Measurements from ENCODE around the gene PPM1A.

Gene PPM1A

GRCh38 chr14:60248697-60249318 is at the start of gene PPM1A:
TSS of gene PPM1A (plus strand) at chr14:60249221. CDS start at chr14:60282704, 33,483 bp downstream.
- DNase-seq, result peak; percentile 96

GRCh38 chr14:60199321-60199720 is 49.7 kb upstream of the PPM1A start:
- no peak for DNase-seq

- no peak for DNase-seq
These were observed 44.7 kb upstream of the PPM1A start for GRCh38 chr14:60204104-60204842.

DNA sequence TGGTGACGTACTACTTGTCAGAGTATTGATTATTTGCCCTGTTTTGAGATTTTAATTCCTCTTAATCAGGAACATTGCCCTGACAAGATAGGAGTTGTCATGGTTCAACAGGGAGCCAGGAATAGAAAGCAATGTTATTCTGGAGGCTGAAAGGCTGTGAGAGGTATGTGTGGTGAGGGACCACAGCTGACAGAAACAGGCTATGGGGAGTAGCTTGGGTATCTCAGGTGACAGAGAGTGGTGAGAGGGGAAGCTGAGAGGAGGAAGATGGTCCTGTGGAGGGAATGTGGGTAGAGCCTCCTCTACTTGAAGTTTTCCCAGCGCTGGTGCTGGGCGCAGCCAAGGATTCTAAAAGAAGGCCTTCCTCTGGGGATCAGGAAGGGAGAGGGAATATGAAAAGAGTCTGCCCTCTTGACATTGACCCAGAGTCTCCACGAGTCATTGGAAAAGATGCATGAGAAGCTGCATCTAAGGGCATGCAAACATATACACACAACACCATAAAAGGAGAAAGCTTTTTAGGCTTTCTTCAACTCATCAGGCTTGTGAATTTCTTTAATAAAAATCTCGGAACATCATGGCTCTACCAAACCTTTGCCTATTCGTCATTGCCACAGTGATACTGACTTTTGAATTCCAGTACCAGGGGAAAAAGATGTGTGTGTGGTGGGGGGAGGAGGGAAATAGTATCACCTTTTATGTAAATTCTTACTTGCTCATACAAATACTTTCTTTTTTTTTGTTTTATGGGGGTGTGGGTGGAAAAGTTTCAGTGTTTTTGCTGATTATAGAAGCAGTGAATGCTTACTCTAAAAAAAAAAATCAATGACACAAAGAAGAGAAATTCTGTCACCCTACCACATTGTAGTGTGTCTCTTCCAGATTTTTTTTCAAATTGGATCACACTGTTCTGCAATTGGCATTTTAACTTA is 43.9 kb upstream of the PPM1A start:
- no peak for DNase-seq

DNA sequence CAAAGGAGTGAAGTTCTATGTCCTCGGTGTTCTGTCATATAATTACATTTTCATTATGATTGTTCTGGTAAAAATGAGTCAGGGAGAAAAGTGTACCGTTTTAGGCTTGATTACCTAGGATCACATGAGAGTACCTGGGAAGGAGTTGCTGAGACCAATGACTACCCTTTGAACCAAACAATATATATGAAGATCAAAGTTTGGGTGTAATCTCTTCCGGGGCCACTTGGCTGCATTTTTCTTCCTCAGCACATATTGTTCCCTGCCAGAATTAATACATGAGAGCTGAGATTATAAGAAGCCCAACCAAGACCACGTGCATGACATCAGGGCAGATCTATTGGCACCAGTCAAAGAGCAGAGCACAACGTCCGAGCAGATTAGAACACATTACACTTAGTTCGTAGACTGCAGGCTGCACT is 42.8 kb upstream of the PPM1A start:
- no peak for DNase-seq

DNA sequence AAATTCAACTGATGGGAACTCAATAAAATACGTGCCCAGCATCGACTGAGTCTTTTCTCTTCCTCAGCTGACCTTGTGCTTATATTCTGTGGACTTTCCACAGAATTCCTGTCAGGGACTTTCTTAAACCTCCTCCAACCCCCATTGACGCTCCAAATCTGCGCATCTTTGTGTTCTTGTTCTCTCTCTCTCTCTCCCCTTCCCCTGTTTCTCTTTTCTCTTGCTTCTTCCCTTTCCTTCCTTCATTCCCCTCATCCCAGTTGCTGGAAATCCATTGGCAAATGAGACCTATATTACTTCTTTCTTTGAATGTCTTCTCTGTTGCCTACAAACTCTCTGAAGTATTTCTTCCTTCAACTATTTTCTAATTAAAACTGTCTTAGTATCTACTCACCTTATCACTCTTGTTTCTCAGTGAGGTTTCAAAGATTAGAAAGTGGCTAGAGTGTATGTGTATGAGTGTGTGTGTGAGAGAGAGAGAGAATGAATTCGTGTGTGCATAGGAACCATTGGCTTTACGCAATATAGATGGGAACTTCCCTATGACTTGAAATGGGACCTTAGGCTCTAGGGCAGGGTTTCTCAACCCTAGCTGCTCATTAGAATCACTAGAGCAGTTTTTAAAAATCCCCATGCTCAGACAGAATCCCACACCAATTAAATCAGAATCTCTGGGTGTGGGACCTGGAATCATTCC is 42.0 kb upstream of the PPM1A start:
- DNase-seq, result no peak

DNA sequence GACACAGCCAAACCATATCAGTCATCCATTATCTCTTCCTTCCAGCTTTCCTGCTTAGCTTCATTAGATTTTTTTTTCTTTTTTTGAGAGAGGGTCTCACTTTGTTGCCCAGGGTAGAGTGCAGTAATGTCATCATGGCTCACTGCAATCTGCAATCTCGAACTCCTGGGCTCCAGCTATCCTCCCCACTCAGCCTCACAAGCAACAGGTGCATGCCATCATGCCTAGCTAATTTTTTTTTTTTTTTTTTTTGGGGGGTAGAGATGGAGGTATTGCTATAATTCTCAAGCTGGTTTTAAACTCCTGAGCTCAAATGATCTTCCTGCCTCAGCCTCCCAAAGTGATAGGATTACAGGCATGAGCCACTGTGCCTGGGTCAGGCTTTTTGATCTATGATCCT is 38.3 kb upstream of the PPM1A start:
- DNase-seq, result no peak

GRCh38 chr14:60211153-60211552 is 37.9 kb upstream of the PPM1A start:
- no peak for DNase-seq

DNA sequence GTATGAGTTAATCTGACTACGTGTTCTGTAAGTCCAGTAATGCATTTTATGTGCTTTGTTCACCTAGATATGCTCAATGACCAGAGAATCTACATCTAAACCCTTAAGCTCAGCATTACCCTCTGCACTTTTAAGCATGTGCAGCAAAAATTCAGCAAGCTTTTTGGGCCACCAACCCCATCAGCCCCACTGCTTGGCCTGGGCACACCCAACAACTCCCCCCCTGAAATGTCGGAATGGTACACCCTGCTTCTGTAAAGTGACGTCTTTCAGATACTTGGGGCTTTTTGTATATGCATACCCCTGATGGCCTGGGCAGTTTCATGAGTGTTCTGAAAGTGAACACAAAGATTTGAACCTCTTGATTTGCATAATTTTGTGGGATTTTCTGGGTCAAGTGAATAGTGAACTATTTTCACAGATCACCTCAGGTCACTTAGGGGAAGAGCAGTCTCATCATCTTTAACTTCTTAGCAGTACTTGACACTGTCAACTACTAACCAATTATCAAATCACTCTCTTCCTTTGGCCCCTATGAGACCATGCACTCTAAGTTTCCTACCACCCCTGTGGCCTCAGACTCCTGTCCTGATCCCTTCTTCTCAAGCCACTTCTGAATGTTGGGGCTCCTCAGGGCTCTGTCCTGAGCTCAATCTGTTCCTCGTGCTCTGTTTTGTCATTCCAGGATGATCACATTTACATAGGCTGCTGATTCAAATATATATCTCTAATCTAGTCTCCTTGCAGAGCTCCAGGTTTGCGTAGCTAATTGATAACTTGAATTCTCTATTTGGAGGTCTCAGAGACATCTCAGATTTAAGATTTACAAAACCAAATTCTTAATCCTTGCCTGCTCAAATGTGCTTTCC is 36.3 kb upstream of the PPM1A start:
- no peak for DNase-seq

DNA sequence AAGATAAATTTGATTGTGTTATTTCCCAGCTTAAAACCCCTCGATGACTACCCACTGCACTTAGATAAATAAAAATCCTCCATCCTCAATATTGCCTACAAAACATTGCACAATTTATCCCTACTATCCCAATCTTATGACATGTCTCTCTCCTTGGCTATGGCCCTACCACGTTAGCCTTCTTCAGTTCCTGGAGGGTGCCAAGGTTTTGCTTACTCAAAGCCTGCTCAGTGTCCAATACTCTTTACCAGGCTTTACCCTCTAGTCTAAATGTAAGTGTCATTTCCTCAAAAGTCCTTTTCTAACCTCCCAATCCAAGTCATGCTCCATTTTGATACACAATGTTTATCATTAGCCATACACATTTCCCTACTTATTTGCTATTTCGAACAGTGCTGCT is 35.0 kb upstream of the PPM1A start:
- DNase-seq, result no peak

GRCh38 chr14:60214415-60215126 is 34.5 kb upstream of the PPM1A start:
- DNase-seq, result no peak

DNA sequence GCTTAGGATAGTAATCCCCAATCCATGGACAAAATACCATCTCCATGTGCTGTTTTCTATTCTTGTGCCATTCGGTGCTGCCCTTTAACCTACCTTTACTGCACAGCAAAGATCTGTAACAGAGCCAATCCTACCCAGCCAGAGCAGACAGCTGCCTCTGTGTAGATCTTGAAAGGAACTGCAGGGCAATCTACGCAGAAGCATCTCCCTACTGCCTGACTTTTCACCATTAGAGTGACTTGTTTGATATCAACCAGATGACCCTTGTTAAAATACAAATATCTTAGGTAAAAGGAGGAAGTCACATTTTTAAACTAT is 33.9 kb upstream of the PPM1A start:
- no peak for DNase-seq

DNA sequence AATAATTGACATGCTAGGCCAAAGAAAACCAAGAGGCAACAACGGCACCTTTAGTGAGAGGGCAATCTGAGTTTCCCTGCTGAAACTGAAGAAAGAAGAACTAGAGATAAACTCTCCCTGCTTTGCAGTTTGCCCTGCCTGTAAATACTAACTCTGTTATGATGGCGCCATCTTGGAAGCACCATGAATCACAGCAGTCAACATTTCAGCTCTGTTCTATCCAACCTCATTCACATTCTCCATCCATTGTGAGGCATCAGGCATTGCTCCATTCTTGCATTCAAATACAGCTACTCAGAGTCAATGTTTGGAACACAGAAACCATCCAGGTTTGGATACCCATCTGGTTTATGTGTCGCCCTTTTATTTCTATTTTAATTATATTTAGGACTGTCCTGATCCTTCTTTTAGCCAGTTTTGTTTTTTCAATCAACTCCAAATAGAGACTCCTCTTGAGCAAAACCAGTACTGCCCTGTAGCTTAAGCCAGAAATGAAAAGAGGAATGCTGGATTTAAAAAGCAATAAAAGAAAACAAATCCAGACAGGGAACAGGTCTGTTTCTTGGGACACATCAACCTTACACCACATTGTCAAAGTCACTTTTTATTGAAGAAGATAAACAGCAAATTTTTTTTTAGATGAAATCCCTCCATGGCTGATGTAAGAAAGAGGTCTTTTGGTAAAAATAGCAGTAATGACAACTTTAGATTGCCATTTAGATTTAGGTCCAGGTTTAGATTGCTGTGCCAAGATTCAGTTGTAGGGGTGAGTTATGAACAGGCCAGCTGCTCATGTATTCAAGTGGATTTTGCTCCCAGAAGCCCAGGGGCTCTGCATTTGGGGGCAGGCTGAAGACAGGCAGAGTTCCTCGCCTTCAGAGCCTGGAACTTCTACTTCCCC is 33.3 kb upstream of the PPM1A start:
- DNase-seq, result no peak

- no peak for DNase-seq
These were observed 31.3 kb upstream of the PPM1A start for GRCh38 chr14:60217713-60218112.

DNA sequence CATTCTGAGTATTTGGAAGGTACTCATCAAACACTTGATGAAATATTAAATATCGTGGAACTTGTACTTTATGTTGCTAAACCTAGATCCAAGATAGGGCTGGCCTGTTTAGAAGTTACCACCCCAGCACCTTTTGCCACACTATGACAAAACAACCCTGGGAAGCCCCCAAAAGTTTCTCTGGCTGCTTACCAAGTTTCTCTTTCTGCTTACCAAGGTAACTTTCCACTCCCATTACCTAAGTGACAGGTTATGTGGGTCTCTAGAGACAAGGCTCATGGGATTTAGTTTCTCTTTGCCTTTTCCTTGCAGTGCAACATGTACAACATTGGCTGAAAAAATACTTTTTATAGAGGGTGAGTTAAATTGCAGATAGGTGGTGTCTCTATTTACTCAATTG is 28.9 kb upstream of the PPM1A start:
- no peak for DNase-seq

DNA sequence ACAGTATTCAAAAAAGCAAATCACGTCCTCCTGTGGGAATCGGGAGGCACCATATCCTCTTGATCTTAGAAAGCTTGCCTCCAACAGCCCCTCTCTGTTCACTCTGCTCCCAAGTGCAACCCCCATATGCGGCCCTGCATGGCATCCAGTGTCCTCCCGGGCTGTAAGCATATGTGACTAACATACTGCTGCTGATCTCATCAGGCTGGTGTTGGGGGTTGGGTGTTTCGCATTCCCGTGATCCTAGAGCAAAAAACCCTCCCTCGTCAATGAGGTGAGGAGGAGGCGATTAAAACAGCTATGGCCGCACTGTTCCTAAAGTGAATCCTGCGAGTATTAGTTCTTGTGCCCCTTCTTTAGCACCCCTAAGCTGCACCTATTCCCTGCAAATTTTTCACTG is 28.1 kb upstream of the PPM1A start:
- DNase-seq, result no peak

DNA sequence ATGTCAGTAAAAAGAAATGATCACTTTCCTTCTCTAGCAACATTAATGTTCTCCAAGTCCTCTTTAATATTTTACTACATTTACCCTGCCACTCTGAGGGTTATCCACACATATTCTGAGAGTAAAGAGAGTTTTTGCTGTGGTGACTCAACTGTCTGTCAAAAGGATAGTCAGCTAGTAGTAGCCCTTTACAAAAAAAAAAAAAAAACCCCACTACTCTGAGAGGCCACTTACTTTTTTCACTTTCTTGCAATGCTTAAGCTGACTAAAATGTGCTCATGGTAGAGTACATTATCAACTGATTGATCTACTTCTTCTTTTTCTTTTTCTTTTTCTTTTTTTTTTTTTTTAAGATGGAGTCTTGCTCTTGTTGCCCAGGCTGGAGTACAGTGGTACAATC is 27.6 kb upstream of the PPM1A start:
- DNase-seq, result no peak

GRCh38 chr14:60222820-60223219 is 26.2 kb upstream of the PPM1A start:
- no peak for DNase-seq

DNA sequence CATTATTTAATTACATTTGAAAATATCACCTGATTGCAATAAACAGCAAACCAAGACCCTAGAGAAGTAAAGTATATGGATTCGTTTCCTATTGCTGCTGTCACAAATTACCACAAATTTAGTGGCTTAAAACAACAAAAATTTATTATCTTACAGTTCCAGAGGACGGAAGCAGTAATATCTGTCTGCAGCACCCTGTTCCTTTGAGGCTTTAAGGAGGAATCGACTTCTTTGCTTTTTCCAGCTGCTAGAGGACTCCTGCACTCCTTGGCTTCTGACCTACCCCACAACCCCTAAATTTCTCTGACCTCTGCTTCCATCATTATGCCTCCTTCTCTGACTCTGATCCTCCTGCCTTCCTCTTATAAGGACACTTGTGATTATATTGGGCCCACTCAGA is 23.8 kb upstream of the PPM1A start:
- DNase-seq, result no peak

- DNase-seq, result no peak
These were observed 22.7 kb upstream of the PPM1A start for GRCh38 chr14:60226298-60226697.

Data from activated CD4-positive, alpha-beta T cell treated with anti-CD3 and anti-CD28 coated beads for 48 hours (primary cell).